EH (cell line): Measurements from ENCODE around the gene PUM1.

Source experiments
- DNase-seq: peaks from one replicate; pipeline ENCODE4 v3.0.0-alpha.2; 2015; ENCODE audit warnings: low read depth

Gene PUM1

DNA sequence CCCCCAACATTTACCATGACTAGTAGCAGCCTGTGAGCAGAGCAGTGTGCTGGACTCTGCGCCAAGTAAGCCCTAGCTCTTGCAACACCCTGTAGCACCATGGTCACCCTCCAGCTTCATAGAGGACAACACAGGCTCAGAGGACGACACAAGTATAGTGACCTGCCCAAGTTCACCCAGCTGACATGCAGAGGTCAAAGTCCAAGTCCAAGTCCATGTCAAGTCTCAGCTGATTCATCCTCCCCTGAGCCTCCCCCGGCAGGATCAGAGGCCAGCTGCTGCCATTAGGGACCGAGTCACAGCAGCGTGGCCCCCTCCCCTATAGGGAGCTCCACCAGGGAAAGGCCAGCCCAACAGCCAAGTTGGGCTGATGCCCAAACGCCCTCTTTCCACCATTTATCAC lies 172.8 kb downstream of the PUM1 start:
- DNase-seq: no peak

GRCh38 chr1:30891227-30891552 lies 174.3 kb downstream of the PUM1 start:
- DNase-seq: no peak

DNA sequence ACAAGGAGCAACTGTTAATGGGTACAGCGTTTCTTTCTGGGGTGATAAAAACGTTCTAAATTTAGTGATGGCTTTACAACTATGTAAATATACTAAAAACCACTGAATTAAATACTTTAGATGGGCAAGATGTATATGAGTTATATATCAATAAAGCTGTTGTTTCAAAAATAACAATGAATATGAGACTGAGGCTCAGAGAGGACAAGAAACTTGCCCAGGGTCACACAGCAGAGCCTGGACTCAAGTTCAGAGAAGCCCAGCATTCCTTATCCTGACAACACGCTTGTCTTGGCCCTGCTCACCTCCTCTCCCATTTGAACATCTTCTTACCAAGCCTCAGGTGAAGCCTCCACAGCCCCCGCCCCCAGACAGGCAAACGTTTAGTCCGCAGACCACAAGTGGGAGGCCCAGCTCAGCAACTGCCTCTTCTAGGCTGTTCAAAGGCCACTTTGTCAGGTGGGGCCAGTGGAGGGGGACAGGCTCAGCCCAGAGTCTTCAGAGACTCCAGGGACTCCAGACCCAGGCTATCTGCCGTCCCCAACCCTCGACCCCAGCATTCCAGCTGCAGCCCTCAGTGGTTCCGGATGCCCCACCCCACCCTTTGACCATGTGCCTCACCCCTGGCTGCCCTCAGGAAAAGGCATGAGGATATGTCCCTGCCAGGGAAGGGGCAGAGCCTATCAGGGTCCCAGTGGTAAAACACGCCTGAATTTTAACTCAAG lies 174.9 kb downstream of the PUM1 start:
- no peak for DNase-seq

DNA sequence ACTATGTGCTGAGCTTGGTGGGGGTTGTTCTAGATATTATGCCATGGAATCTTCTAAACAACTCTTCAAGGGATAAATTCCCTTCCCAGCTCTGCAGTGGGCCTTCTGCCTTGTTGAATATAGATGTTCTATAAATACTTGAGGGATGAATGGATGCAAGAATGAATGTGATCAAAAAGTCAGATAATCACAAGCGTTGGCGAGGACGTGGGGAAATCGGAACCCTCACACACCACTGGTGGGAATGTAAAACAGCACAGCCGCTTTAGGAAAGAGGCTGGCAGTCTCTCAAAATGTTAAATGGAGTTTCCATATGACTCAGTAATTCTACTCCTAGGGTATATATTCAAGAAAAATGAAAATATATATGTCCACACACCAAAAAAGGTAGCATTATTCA lies 176.0 kb downstream of the PUM1 start:
- peak; percentile 87 for DNase-seq

- DNase-seq: no peak
These were observed 176.5 kb downstream of the PUM1 start for GRCh38 chr1:30888975-30889374.

DNA sequence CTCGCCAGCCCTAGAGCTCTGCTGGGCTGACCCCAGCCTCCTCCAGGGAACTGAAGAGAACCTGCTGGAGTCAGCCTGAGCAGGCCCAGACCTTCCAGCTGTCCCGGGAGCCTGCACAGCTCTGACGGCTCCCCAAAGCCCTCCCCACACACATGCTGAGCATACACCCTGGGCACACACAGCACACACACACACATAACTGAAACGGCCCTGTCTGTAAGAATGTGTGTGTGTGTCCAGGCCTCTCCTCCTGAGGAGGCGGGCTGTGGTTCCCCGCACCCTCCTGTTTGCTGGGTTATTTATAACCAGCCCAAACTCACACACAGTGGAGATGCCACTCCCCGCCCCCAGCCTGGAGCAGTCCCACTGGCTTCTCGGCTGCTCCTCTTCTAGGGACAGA lies 177.1 kb downstream of the PUM1 start:
- DNase-seq: peak; percentile 95

DNA sequence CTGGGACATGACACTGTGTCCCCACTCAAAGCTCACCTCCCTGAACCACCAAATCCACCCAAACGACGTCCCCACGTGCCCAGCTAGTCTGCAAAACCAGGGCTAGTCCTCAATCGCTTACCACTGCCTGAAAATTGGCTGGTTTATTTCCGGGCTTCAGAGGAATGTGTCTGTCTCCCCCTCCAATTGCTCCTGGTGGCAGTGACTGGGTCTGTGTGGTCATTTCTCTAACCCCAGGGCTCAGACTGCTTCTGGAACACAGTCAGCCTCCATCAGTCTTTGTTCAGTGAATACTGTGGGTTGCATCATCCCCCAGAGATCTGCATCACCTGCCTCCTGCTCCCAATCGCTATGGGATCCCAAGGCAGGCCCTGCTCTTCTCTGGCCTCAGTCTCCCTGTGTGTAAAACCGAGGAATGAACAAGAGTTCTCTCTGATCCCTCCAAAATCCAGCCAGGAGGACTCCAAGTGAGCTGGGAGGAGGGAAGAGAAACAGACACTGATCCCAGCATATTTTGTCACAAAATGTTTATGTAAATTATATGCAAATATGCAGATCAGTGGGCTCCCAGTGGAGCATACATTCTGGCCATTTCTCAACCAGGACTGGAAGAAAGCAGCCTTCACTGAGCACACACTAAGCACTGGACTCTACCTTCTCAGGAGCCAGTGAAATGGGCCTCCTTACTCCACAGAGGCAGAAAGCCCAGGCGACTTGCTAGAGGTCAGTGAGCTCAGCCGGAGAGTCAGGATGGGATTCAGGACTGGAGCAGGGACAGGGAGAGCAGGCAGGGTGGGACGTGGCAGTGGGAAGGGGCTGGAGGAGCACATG lies 177.8 kb downstream of the PUM1 start:
- DNase-seq: peak; percentile 89

DNA sequence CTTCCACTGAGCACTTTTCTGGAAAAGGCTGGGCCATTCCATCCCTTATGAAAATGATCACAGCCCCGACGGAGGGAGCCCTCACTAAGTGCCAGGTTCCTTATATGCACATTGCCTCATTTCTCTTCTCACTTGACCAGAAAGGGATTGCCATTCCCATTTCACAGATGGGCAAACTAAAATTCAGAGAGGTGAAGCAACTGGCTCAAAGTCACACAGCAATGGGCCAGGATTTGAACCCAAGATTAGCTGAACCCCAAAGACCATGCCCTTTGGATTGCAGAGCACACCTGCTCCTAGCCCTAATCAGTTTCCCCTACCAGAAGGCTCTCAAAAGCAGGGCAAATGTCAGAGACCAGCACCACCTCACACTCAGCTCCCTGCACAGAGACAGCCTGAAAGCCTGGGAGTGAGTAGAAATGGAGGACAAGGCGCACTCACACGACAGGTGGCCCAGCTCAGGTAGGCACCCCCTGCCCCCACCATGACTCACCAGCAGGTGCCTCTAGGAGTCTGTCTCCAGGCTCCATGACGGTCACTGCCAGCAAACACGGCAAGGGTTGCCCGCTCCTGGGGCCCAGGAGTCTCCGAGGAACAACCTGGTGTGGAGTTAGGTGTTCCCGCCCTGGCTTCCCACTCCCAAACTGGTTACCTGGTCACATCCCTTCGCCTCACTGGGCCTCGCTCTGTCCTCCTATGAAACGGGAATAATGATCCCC lies 178.6 kb downstream of the PUM1 start:
- DNase-seq: no peak

- no peak for DNase-seq
These were observed 179.7 kb downstream of the PUM1 start for GRCh38 chr1:30885570-30886522.

DNA sequence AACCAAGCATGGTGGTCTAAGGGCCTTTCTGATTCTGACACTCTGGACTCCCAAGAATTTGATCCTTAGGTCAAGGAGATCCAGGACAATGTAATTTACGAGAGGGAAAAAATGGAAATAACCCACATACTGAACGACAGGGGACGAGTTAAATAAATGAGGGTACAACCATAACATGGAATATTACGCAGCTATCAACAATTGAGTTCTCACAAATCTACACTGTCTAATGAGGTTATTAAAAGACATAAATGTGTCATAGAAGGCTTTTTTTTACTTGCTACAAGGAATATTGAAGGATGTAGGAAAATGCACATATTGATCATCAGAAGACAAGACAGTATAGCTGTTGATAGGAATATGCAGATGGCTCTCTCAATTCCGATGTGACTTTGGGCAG lies 180.8 kb downstream of the PUM1 start:
- no peak for DNase-seq

DNA sequence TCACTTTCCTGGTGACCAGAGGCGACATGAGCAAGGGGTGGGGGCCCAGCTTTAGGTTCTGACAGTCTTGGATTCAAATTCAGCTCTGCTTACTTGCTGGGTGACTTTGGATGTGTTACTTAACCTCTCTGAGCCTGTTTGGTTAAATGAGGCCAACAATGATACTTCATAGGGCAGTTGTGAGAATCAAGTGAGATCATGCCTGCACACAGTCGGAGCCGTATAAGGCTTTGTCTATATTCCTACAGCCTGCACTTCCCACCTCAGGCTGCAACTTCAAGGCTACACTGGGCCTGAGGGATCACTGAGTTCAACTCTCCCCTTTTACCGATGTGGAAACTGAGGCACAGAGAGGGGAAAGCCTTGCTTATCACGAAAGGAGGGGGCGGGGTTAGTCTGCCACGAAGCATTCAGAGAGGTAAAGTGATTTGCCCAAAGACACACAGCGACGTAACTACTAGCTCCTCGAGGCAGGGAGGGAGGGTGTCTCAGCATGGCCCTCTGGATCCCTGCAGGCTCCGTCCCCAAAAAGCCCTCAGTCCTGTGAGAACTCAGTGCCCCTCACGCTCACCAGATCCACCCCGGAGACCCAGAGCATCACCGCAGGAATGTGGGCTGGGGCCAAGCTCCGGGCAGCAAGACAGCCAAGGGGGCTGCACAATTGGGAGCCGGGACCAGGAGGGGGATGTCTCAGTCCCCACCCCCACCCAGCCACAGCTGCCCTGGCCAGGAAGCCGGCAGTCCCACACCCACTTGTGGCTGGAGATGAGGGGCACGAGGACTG lies 181.9 kb downstream of the PUM1 start:
- no peak for DNase-seq

DNA sequence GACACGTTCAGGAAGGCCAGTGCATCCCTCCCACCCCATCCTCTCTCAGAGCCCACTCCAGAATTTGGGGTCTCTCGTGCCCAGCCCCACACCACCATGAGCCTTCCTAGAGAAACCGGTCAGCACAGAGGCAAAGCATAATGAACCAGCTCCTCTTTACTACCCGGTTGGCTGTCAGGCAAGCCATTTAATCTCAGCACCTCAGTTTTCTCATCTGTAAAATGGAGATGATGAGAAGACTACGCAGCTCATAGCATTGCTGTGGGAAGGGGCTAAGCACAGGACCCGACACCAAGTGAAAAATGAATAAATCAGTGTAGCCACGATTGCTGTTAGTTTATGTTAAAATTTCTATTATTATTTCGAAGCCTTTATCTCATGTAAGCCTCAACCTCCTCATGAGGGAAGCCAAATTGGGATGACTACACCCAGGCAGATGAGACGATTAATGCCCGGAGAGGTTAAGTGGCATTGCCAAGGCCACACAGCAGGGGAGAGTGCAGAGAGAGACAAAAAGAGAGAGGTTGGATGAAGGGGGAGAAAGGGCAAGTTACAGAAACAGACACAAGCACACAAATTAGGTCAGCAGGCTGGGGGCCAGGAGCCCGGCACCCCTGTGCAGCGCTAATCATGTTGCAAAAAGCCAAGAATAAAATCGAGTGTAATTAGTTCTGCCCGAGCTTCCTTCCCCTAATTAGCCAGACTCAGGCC lies 182.7 kb downstream of the PUM1 start:
- DNase-seq: no peak
